HepG2 (cell line): ENCODE results near the gene CEP83. TPM values are rescaled to one million over a fixed set of nuclear protein-coding genes. Genes with fewer than 3 reads are reported as not detected.
A peak's percentile ranks its signal among the peaks of the same experiment; 100 is the strongest.
"Not testable (repeated sequence)": the region's sequence is repeated elsewhere in the genome, so short reads cannot be mapped to it uniquely, and the experiment has no call there.

Experiments
- ATAC-seq: fragments of 200-7000 bp; cut with Tn5 transposase; 3 replicates; pipeline ENCODE4 v1.9.1; 2020; ENCODE audit warnings: mild to moderate bottlenecking, moderate library complexity
- BruUV-seq: library from RNA; stranded (reverse); fragments of 400-500 nt; replicated peaks from 2 replicates; lab custom pipeline; 2021; lab: Mats Ljungman, UMichigan
- CTCF ChIA-PET: fragments of 300-600 bp; formaldehyde crosslinking; extraction: SDS; loops from one replicate; lab custom pipeline; 2021; ENCODE audit warnings: low total read pairs, inconsistent platforms, low intra/inter-chr PET ratio; lab: Yijun Ruan, JAX
- POLR2A ChIA-PET: fragments of 350-600 bp; sonication (Branson Sonifier 250); formaldehyde crosslinking; loops from one replicate; lab custom pipeline; 2020; ENCODE audit warnings: antibody characterized with exemption, inconsistent platforms; lab: Yijun Ruan, JAX
- DNase-seq: peaks from one replicate; pipeline ENCODE4 v3.0.0-alpha.2; 2015; ENCODE audit warnings: low spot score
- FAIRE-seq: peaks from 3 replicates; lab custom pipeline; 2011; peaks lifted over from hg19 to GRCh38; lab: Jason Lieb, UNC
- H2AFZ ChIP-seq: one replicate; pipeline ENCODE4 v1.6.1; 2011; ENCODE audit warnings: low read length, inconsistent platforms
- H3K27ac ChIP-seq: fragments of 300-600 bp; 3 replicates; pipeline ENCODE4 v1.8.0; 2011; ENCODE audit warnings: mixed run types, mild to moderate bottlenecking, mixed read lengths, low read length, inconsistent platforms; ENCODE audit not compliant: insufficient read depth; ENCODE audit errors: extremely low read length
- H3K27me3 ChIP-seq, 2 experiments: fragments of 200-600 bp in 1 of 2; 2 replicates in 1 of 2; 3 replicates in 1 of 2; pipeline versions ENCODE4 v1.6.0 to v1.8.0; 2011; ENCODE audit warnings: low read length in 2 of 2, mild to moderate bottlenecking in 2 of 2, moderate library complexity in 2 of 2, inconsistent platforms in 1 of 2; ENCODE audit not compliant: insufficient read depth in 2 of 2, control insufficient read depth in 1 of 2
- H3K36me3 ChIP-seq, 2 experiments: fragments of 200-600 bp in 1 of 2; replicated peaks in 1 of 2; 2 replicates in 1 of 2; 3 replicates in 1 of 2; pipeline versions ENCODE4 v1.5.1 to v1.8.0; 2011; ENCODE audit warnings: low read length in 2 of 2, inconsistent platforms in 1 of 2; ENCODE audit not compliant: insufficient read depth in 2 of 2, control insufficient read depth in 1 of 2
- H3K4me1 ChIP-seq: 2 replicates; pipeline ENCODE4 v1.5.1; 2012; ENCODE audit warnings: low read length, inconsistent platforms; ENCODE audit not compliant: insufficient read depth
- H3K4me2 ChIP-seq: 2 replicates; pipeline ENCODE4 v1.6.0; 2011; ENCODE audit warnings: low read depth, low read length, inconsistent platforms
- H3K4me3 ChIP-seq, 3 experiments: fragments of 200-600 bp in 1 of 3; sonication (generic), shearing (Covaris generic) in 1 of 3; replicated peaks in 1 of 3; 2 replicates each; pipeline ENCODE4 v1.5.1; 2011 to 2016; ENCODE audit warnings: low read length in 3 of 3, inconsistent platforms in 2 of 3, low read depth in 2 of 3, mild to moderate bottlenecking in 2 of 3, control low read depth in 1 of 3, mixed read lengths in 1 of 3; ENCODE audit not compliant: insufficient read depth in 1 of 3
- H3K79me2 ChIP-seq: one replicate; pipeline ENCODE4 v1.6.1; 2011; ENCODE audit warnings: low read length, inconsistent platforms; ENCODE audit not compliant: insufficient read depth
- H3K9ac ChIP-seq: 2 replicates; pipeline ENCODE4 v1.6.0; 2011; ENCODE audit warnings: mild to moderate bottlenecking, low read depth, low read length, inconsistent platforms; ENCODE audit not compliant: insufficient read depth
- H3K9me3 ChIP-seq: 2 replicates; pipeline ENCODE4 v1.5.1; 2012; ENCODE audit warnings: mild to moderate bottlenecking, low read length
- H4K20me1 ChIP-seq: 2 replicates; pipeline ENCODE4 v1.6.0; 2011; ENCODE audit warnings: inconsistent platforms, mild to moderate bottlenecking, low read length, moderate library complexity; ENCODE audit not compliant: insufficient read depth
- HNRNPK ChIP-seq: fragments of 200-400 bp; formaldehyde crosslinking; IDR thresholded peaks from 2 replicates; pipeline ENCODE4 v1.6.1; 2018; ENCODE audit warnings: low read length, low read depth, moderate library complexity, mild to moderate bottlenecking; ENCODE audit not compliant: poor library complexity, severe bottlenecking
- RBM22 ChIP-seq: fragments of 200-400 bp; formaldehyde crosslinking; optimal IDR thresholded peaks from 2 replicates; pipeline ENCODE3; 2017; ENCODE audit warnings: mild to moderate bottlenecking, low read length, moderate library complexity
- ZNF562 ChIP-seq: sonication (generic); formaldehyde crosslinking; IDR thresholded peaks from 2 replicates; pipeline ENCODE4 v1.8.0; 2022; ENCODE audit warnings: missing genetic modification reagents, borderline replicate concordance
- WGBS: methylation state at CpG from one replicate; pipeline ENCODE4 v1.1.6; 2017; ENCODE audit warnings: low lambda C conversion rate; 5-methylcytosine and 5-hydroxymethylcytosine counted together
- in situ Hi-C: cut with HindIII; loops from 2 replicates; pipeline ENCODE4 v1.10.0; 2017; ENCODE audit warnings: low pct_unique_long_range_greater_than_20kb; ENCODE audit not compliant: extremely low pct_ligation_motif_present
- intact Hi-C: fragments of 100-400 bp; cut with micrococcal nuclease; formaldehyde crosslinking; loops from one replicate; pipeline ENCODE4 v1.10.0; 2022; ENCODE audit not compliant: unreplicated experiment
- polyA plus RNA-seq, 8 experiments: library from polyadenylated mRNA; depleted of rRNA in 3 of 8; stranded (reverse) in 7 of 8; unstranded in 1 of 8; fragments of >200 nt; fragmentation: Illumina TruSeq in 4 of 8; extraction: Trizol in 4 of 8; gene quantifications; 2 replicates each; pipeline versions ENCODE4 v1.2.1 to v1.2.3, GENCODE V29; 2011 to 2016; ENCODE audit warnings: low read depth in 4 of 8, missing spikeins in 1 of 8, mixed read lengths in 1 of 8; ENCODE audit not compliant: insufficient read depth in 1 of 8
- total RNA-seq, 5 experiments: library from RNA; depleted of rRNA; stranded (reverse); fragments of >200 nt; fragmentation: Illumina TruSeq; extraction: Trizol; gene quantifications; 2 replicates each; pipeline ENCODE4 v1.2.3, GENCODE V29; 2016; ENCODE audit warnings: low read depth in 1 of 5

CEP83 gene
- total and polyA plus RNA-seq, 2 of the 13 experiments (the other 11 are each of a cell fraction or from before 2014, with no cell fraction given): 6.2 to 19.2 TPM

GRCh38 chr12:94424830-94425229, 34.8 kb downstream of the CEP83 start:
- H3K27ac ChIP-seq, H3K9ac ChIP-seq, intact Hi-C loops, FAIRE-seq, H3K4me2 ChIP-seq, CTCF ChIA-PET, H3K27me3 ChIP-seq, DNase-seq, H3K36me3 ChIP-seq: not testable (repeated sequence)
- peak; percentile 28 for TF ChIP-seq HNRNPK
- TF ChIP-seq, all 625 proteins: peak for 1; not testable (repeated sequence) for 624
- peak overlapping the region in 1 of 3 experiments; percentile 36; a peak in 2 of 6 replicates for H3K4me3 ChIP-seq
- H3K4me1 ChIP-seq, BruUV-seq, ATAC-seq, in situ Hi-C loops, H4K20me1 ChIP-seq, H2AFZ ChIP-seq, POLR2A ChIA-PET, H3K79me2 ChIP-seq: not testable (repeated sequence)
- whole genome bisulfite sequencing: 94% methylated on average over 5 of the region's 5 CpGs
- peaks cover 29% of the 10 kb centered on the region for H3K9me3 ChIP-seq

- BruUV-seq: no TSS peak
- ATAC-seq (no peak), DNase-seq (no peak), FAIRE-seq (no peak)
- Histone ChIP-seq H3K36me3 (no peaks in the 10 kb centered on the region), H3K9me3 (peaks cover 26% of the 10 kb centered on the region), H3K27me3 (no peaks in the 10 kb centered on the region), H2AFZ (no peak overlapping the region), H3K79me2 (no peaks in the 10 kb centered on the region), H3K27ac (no peak overlapping the region), H3K4me2 (no peak overlapping the region), H4K20me1 (no peaks in the 10 kb centered on the region), H3K4me1 (0 out of 2 replicates have a peak, but pooled peaks cover 10% of the 10 kb centered on the region), H3K9ac (no peak overlapping the region), H3K4me3 (no peak overlapping the region)
- intact Hi-C loops: no loop called here
- ChIA-PET POLR2A (no interaction called here), CTCF (no interaction called here)
- 98% methylated on average over 5 of the region's 5 CpGs for WGBS
- in situ Hi-C loops: no loop called here
- peak; percentile 98 for TF ChIP-seq ZNF562
- no peak for TF ChIP-seq RBM22
Observed at GRCh38 chr12:94421868-94422740, 37.6 kb downstream of the CEP83 start.
